Measurements from ENCODE around the gene TM9SF1.

GRCh38 chr14:24179961-24180796, 15.1 kb downstream of the TM9SF1 start:
- TF ChIP-seq TOX (CRISPR knock-in tag; IDR thresholded peaks at IDR 0.05; ENCODE audit: borderline replicate concordance) (no peak), TCF4 (CRISPR knock-in tag; IDR thresholded peaks at IDR 0.05; ENCODE audit: borderline replicate concordance) (no peak), ISL1 (CRISPR knock-in tag; IDR thresholded peaks at IDR 0.05) (no peak), GLIS3 (CRISPR knock-in tag; IDR thresholded peaks at IDR 0.05) (no peak), CSRNP3 (CRISPR knock-in tag; IDR thresholded peaks at IDR 0.05) (no peak)
